GM12801 (cell line): Measurements from ENCODE around the gene C16orf82.

Experiments used
- CTCF ChIP-seq: IDR thresholded peaks from one replicate; pipeline ENCODE4 v1.5.1; 2011; ENCODE audit warnings: control low read depth; ENCODE audit not compliant: insufficient read length; ENCODE audit errors: extremely low read depth

C16orf82 gene

GRCh38 chr16:27070776-27071175 lies 4.0 kb downstream of the C16orf82 start:
- TF ChIP-seq CTCF = no peak

GRCh38 chr16:27073733-27074132 lies 7.0 kb downstream of the C16orf82 start:
- TF ChIP-seq CTCF = no peak

- no peak for TF ChIP-seq CTCF
Measured at GRCh38 chr16:27080895-27081294, 14.2 kb downstream of the C16orf82 start.

- no peak for TF ChIP-seq CTCF
Measured at GRCh38 chr16:27083861-27084261, 17.1 kb downstream of the C16orf82 start.

GRCh38 chr16:27084307-27085028 lies 17.7 kb downstream of the C16orf82 start:
- TF ChIP-seq CTCF = no peak

GRCh38 chr16:27085182-27085581 lies 18.5 kb downstream of the C16orf82 start:
- no peak for TF ChIP-seq CTCF

- TF ChIP-seq CTCF = no peak
Measured at GRCh38 chr16:27088216-27088615, 21.5 kb downstream of the C16orf82 start.

GRCh38 chr16:27096375-27096774 lies 29.6 kb downstream of the C16orf82 start:
- TF ChIP-seq CTCF = no peak
